Activated T-cell treated with anti-CD3 and anti-CD28 coated beads for 24 hours (primary cell): Measurements from ENCODE around the gene TEDC1.

Experiments used
- DNase-seq: peaks from one replicate; pipeline ENCODE4 v3.0.0-alpha.2; 2020; ENCODE audit warnings: low read depth

Gene TEDC1, protein sequence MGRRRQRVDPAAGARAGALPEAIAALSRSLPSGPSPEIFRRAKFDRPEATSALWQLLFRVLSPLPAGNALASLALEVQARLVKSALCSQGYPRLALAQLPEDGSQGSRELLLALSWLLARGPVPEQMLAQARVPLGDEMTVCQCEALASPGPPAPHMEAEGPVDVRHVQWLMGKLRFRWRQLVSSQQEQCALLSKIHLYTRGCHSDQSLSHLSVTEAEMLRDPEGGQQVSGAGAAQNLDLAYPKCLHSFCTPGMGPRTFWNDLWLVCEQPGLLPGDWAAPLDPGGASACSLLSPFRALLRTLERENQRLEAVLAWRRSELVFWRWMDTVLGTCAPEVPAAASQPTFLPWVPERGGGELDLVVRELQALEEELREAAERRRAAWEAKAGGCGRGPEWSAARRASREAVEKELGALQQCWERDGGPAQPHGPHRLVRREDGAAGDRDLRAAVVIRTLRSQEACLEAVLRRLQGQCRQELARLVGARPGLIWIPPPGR

DNA sequence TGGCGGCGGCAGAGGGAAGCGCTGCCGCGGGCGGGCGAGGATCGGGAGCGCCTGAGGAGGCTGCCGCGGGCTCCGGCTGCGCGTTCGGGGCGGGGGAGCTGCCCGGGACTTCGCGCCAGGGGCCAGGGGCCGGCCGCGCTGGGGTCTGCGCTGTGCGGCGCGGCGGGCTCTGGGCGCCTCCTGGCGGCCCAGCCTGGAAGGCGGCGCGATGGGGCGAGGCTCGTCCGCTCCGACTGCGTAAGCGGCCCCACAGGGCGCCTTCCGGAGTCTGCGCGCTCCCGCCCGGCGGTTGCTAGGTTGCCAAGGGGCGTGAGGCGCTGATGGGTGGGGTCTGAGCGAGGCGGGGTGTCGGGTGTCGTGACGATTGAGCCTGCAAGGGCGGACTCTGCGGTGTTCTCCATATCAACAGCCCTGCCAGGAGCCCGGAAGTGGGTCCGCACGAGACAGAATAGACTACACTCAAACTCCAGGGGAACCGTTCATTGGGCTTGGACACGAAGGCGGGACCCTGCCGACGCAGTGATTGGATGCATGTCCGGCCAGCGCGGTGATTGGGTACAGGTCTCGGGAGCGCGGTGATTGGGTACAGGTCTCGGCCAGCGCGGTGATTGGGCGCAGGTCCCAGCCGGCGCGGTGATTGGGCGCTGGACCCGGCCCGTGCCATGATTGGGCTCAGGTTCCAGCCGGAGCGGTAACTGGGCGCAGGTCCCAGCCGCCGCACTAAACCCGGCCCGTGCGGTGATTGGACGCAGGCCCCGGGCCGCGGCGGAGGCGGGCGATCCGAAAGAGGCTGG, at the start of gene TEDC1:
TSS of gene TEDC1 (plus strand) at position 675 of the 794 bp plus-strand sequence. CDS start 130 bp downstream, outside the sequence.
- peak; percentile 99 for DNase-seq

GRCh38 chr14:105442125-105442524, 48.9 kb upstream of the TEDC1 start:
- DNase-seq: no peak

GRCh38 chr14:105442834-105443233, 48.2 kb upstream of the TEDC1 start:
- no peak for DNase-seq

DNA sequence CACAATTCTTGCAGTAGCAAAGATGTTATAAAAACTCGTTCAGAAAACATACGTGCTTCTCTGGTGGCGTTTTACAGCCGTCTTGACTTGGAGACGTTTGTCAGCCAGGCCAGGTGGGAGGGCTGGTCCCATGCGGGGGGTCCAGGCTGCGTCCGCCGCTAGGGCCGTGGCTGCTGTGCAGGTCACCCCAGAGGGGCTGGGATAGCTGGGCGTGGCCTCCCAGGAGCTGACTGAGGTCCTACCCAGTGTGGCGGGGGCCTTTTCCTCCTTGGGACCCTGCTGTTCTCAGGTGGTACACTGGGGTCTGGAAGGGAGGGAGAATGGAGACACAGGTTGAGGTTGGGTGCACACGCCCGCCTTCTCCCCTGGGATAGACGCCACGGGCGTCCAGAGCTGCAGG, 46.2 kb upstream of the TEDC1 start:
- no peak for DNase-seq

DNA sequence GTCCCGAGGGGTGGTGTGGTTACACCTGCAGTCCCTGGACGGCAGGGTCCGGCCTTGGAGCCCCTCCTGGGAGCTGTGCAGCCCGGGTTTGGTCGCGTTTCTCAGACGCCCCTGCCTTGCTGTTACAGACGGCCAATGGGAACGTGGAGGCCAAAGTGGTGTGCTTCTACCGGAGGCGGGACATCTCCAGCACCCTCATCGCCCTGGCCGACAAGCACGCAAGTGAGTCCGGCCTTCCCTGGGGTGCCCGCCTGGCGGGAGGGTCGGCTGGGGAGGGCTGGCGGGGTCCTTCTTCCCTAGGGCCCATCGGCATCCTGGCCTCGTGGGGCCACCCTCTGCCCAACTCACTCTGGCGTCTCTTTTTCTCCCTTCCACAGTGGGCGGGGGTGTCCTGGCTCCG, 45.8 kb upstream of the TEDC1 start:
- DNase-seq: no peak

DNA sequence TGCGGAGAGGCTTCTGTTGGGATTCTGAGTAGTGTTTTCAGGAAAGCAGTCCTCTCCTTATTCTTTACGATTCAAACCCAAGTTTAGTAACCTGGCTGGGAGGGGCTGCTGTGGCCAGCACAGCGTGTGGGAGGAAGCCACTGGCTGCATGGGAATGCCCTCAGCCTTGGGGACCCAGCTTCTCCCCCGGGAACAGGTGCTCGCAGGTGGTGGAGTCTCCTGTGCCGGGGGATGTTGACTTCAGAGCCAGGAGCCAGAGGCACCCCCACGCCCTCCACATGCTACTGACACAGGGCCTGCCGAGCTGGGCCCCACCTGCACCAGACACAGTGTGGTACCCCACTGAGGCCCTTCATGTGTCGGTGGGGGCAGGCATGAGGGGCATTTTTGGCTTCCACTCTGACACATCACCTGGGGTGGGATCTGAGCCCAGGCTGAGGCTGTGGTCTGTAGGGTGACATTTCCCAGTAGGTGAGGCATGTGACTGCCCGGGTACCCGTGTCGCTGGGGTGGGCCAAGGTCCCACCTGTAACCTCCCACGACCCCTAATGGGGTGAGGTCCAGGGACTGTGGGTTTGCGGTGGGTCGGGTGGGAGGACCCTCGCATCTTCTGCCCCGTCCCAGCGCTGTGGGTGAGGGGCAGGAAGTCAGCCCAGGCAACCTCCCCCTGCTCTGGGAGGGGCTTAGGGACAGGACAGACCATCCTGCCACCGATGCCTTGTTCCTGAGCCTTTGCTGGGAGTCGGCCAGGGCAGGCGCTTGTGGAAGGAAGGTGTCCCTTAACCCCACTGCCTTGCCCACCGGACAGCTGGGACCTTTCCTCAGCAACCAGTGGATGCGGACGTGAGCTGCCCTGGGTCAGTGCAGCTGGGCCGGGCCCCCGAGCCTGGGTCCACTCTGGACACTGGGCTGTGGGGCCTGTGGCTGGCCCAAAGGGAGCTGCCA, 44.9 kb upstream of the TEDC1 start:
- no peak for DNase-seq

- DNase-seq: no peak
Measured at GRCh38 chr14:105446971-105447370, 44.1 kb upstream of the TEDC1 start.

DNA sequence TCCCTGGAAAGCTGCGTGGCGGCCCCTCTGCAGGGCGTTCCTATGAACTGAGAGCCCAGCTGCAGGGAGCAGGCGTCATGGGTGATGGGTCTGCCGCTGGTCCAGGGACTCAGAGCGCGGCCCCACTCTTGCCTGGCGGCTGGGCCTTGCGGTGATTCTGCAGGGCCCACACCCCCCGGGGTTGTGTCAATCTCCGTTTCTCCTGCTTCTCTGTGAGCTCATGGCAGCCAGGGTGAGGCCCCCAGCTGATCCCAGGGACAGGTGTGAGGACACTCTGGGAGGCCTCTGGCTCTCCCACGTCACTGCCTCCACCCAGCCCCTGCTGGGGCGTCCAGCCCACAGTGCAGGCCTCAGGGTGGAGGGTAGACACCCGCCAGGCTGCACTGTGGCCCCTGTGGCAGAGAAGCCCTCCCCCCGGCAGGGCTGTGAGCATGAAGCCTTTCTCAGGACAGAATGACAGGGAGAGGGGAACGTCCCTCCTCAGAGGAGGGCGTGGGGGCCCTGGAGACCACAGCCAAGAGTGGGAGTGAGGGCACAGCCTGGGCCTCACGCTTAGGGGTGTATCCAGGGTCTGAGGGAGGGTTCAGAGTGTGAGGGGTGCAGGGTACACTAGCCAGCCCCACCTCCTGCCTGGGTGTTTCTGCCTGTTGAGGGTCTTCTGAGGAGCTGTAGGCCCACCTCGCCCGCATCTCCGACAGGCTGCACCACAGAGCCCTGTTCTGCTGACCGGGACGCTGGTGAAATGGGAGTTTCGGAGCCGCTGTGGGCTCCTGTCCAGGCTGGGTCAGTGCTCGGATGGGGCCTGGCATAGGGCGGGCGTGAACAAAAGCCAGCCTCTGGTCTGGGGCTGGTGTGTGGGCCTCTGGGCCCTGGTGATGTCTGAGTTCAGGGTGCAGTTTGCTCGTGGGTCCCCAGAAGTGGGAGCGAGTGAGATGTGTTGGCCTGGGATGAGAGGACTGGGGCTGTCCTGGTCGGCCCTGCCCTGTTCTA, 43.1 kb upstream of the TEDC1 start:
- DNase-seq: no peak

DNA sequence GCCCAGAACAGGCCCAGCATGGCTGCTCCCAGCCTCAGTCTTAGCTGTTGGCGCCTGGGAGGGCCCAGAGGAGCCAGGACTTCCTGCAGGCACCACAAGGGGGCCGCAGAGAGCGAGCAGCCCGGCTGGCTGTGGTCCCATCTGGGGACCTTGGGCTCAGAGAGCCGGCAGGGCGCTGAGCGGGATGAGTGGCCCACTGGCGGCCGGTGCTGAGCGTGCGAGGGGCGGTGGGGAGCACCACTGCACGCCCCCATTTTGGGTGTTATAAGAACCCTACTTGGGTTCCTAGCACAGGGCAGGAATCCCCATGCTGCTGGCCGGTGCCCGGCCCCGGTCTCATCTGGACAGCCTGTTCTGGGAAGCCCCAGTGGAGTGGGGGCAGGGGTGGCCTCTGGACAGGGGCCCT, 42.3 kb upstream of the TEDC1 start:
- DNase-seq: peak; percentile 52

DNA sequence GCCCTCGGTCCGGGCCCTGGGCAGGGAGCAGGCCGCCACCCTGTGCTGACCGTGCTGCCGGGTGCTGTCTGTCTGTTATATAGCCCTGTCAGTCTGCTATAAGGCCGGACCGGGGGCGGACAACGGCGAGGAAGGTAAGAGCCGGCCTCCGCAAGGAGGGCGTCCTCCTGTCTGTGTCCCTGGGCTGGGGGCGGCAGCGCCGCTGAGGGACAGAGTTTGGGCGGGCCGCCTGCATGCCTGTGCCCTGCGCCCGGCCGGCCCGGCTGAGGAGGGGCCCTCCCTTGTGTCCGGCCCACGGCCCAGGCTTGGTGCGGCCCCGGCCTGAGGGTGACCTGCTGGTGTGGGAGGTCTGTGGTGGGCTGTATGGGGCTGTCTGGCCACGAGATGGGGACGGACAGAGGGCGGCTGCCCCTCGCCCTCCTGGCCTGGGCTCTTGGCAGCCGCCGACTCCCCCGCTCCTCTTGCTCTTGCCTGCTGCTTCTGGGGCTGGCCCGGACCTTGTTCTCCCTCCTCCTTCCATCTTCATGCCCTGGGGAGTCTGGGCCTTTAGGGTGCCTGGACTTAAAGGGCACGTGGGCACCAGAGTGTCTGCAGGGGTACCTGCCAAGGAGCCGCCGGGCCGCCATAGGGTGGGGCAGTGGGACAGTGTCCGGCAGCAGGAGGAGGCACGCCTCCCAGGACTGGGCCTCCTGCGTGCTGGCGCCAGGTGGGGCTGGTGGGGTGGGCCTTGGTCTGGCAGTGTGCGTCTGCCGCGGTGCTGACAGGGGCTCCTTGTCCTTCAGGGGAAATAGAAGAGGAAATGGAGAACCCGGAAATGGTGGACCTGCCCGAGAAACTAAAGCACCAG, 41.5 kb upstream of the TEDC1 start:
- DNase-seq: no peak

- no peak for DNase-seq
Measured at GRCh38 chr14:105450123-105450505, 40.9 kb upstream of the TEDC1 start.

DNA sequence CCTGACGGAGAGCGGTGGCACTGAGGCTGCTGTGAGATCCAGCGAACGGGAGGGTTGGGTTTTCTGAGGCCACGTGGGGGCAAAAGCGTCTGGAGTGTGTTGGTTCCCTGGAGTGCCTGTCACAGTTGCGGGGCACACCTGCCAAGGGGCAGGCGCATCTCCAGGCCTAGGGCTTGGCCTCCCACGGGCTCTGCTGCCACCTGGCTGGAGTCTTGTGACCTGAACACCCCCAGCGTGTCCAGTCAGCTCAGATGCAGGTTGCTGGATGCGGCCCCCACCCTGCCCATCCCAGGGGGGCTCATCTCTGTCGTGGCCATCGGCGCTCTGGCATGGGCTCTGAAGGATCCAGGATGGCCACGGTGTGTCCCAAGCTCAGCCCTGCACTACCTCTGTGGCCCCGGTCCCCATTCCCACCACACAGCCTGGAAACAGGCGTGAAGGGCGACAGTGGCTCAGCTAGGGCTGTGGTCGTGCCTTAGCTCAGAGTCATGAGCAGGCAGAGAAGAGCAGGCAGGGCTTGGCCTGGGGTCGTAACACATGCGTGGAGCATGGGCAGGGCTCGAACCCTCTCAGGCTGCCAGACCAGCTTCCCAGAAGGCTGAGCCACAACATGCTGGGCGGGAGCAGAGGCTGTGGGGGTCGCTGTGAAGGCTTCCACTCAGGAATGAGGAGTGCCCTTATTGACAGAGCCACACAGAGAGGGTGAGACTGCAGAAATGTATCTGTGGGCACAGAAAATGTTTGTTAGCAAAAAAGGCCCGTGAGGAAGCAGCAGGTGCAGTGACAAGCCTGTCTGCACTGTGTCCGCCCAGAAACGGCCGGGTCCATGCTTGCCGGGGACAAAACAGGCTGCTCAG, 40.0 kb upstream of the TEDC1 start:
- no peak for DNase-seq

DNA sequence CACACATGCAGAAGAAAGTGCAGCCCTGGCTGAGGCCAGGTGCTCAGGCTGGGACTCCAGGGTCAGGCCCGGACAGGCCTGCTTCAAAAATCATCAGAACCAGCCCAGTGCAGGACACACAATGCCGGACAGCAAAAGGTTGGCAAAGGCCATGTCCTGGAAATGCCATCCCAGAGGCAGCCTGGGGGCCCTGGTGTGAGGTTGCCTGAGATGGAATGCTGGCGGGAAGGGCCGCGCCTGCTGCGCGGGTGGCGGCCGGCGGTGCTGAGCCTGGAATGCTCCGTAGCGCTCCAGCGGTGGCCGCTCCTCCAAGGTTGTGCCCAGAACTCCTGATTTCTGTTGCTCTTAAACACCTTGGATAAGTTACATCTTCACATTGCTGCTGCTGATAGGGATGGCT, 38.1 kb upstream of the TEDC1 start:
- DNase-seq: no peak

- no peak for DNase-seq
Measured at GRCh38 chr14:105453847-105454246, 37.2 kb upstream of the TEDC1 start.

DNA sequence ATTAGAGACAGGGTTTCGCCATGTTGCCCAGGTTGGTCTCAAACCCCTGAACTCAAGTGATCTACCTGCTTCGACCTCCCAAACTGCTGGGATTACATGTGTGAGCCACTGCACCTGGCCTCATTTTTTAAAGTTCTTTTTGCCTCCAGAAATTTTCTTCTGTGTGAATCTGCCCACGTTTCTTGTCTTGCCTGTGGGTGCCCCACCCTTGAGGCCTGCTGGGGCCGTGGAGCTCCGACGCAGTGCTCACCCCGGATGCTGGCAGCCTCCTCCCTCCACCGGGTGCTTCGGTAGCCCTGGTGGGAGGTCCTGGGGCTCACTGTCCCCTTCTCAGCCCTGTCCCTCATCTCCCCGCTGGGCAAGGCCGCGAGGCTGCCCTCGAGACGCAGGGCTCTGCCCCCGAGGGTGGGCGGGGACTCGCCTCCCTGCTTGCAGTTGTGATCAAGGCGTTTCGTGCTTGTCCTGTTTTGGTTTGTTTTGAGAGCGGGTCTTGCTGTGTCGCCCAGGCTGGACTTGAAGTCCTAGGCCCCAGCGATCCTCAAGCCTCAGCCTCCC, 35.9 kb upstream of the TEDC1 start:
- no peak for DNase-seq

DNA sequence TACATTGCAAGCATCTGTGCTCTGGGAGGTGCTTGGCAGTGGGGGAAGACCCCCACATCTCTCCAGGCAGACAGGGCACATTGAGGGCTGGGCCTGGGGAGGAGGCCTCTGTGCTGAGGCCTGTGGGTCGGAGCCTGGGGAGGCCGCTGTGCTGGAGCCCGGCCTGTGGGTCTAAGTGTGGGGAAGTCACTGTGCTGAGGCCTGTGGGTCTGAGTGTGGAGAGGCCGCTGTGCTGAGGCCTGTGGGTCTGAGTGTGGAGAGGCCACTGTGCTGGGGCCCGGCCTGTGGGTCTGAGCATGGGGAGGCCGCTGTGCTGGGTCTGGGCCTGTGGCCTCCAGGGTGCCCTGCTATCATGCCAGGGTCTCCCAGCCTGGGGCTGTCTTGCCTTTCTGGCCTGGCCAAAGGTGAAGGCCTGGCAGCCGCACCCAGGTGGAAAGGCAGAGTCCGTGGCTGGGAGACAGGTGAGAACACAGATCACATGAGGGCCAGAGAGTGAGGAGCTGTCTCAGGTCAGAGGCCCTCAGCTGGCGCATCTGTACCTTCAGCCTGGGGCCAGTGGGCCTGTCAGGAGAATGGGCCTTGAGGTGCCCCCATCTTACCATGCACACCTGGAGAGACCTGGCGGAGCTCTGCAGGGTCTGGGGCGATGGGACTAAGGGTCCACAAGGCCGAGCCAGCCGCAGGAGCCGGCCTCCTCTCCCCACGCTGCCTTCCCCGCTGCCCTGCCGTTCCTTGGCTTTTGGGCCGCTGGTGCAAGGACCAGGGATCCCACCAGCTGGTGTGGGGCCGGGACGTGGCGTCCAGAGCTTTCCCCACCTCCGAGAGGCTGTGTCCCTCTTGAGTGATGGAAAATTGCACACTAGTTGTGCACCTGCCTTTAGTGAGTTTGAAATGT, 35.0 kb upstream of the TEDC1 start:
- no peak for DNase-seq
